Measurements from ENCODE around the gene PLAAT5.
A peak's percentile ranks its signal among the peaks of the same experiment; 100 is the strongest.
"Not testable (repeated sequence)": the region's sequence is repeated elsewhere in the genome, so short reads cannot be mapped to it uniquely, and the experiment has no call there.

PLAAT5 gene

GRCh38 chr11:63490551-63491239 lies at the start of gene PLAAT5:
PLAAT5 (minus strand) TSS chr11:63491167; CDS start chr11:63491034, 133 bp downstream.
- H3K36me3 ChIP-seq (ENCODE audit: control insufficient read depth in 1 of 2, insufficient read depth in 2 of 2, low read length in 2 of 2): no peaks in the 10 kb centered on the region
- H3K9me3 ChIP-seq (ENCODE audit: control insufficient read depth in 1 of 2, low read length in 2 of 2): peaks cover 0 to 4% of the 10 kb centered on the region in 2 donors
- H3K27ac ChIP-seq (ENCODE audit: low read length): no peak within 1 kb of the TSS
- no peaks in the 10 kb centered on the region for H3K27me3 ChIP-seq (ENCODE audit: low read depth, low read length)
- H3K4me3 ChIP-seq (ENCODE audit: low read depth in 1 of 2, low read length in 2 of 2): peak within 1 kb of the TSS; percentile 60 to 83
- peaks cover 4 to 11% of the 10 kb centered on the region in 2 donors for H3K4me1 ChIP-seq (ENCODE audit: control insufficient read depth in 1 of 2, insufficient read depth in 2 of 2, low read length in 2 of 2)

- H3K36me3 ChIP-seq (ENCODE audit: control insufficient read depth in 1 of 2, insufficient read depth in 2 of 2, low read length in 2 of 2): no peaks in the 10 kb centered on the region
- no peaks in the 10 kb centered on the region for H3K27me3 ChIP-seq (ENCODE audit: low read depth, low read length)
- H3K27ac ChIP-seq (ENCODE audit: low read length): peak overlapping the region; percentile 87
- no peaks in the 10 kb centered on the region for H3K9me3 ChIP-seq (ENCODE audit: control insufficient read depth in 1 of 2, low read length in 2 of 2)
- H3K4me1 ChIP-seq (ENCODE audit: control insufficient read depth in 1 of 2, insufficient read depth in 2 of 2, low read length in 2 of 2): peaks cover 14 to 20% of the 10 kb centered on the region in 2 donors
- peak overlapping the region; percentile 75 to 92 for H3K4me3 ChIP-seq (ENCODE audit: low read depth in 1 of 2, low read length in 2 of 2)
Measured at GRCh38 chr11:63537293-63538101, 46.5 kb upstream of the PLAAT5 start.

- Histone ChIP-seq H3K4me1 (ENCODE audit: control insufficient read depth in 1 of 2, insufficient read depth in 2 of 2, low read length in 2 of 2) (peaks cover 14 to 20% of the 10 kb centered on the region in 2 donors), H3K27me3 (ENCODE audit: low read depth, low read length) (no peaks in the 10 kb centered on the region), H3K27ac (ENCODE audit: low read length) (peak within 1 kb of the TSS; percentile 87), H3K36me3 (ENCODE audit: control insufficient read depth in 1 of 2, insufficient read depth in 2 of 2, low read length in 2 of 2) (no peaks in the 10 kb centered on the region), H3K9me3 (ENCODE audit: control insufficient read depth in 1 of 2, low read length in 2 of 2) (no peaks in the 10 kb centered on the region), H3K4me3 (ENCODE audit: low read depth in 1 of 2, low read length in 2 of 2) (peak within 1 kb of the TSS; percentile 75 to 92)
Measured at GRCh38 chr11:63536669-63537292, 45.8 kb upstream of the PLAAT5 start, which contains the start of gene PLAAT4. PLAAT4 (plus strand) TSS chr11:63536808; CDS start chr11:63536869, 61 bp downstream.

- no peaks in the 10 kb centered on the region for H3K9me3 ChIP-seq (ENCODE audit: control insufficient read depth in 1 of 2, low read length in 2 of 2)
- H3K27ac ChIP-seq (ENCODE audit: low read length): peak overlapping the region; percentile 87
- peaks cover 14 to 20% of the 10 kb centered on the region in 2 donors for H3K4me1 ChIP-seq (ENCODE audit: control insufficient read depth in 1 of 2, insufficient read depth in 2 of 2, low read length in 2 of 2)
- H3K36me3 ChIP-seq (ENCODE audit: control insufficient read depth in 1 of 2, insufficient read depth in 2 of 2, low read length in 2 of 2): no peaks in the 10 kb centered on the region
- H3K4me3 ChIP-seq (ENCODE audit: low read depth in 1 of 2, low read length in 2 of 2): peak overlapping the region in 1 of 2 donors; percentile 75
- H3K27me3 ChIP-seq (ENCODE audit: low read depth, low read length): no peaks in the 10 kb centered on the region
Measured at GRCh38 chr11:63535734-63536133, 44.8 kb upstream of the PLAAT5 start.

GRCh38 chr11:63534895-63535461 lies 44.0 kb upstream of the PLAAT5 start:
- Histone ChIP-seq H3K4me1 (ENCODE audit: control insufficient read depth in 1 of 2, insufficient read depth in 2 of 2, low read length in 2 of 2) (peaks cover 14 to 20% of the 10 kb centered on the region in 2 donors), H3K27ac (ENCODE audit: low read length) (no peak overlapping the region), H3K27me3 (ENCODE audit: low read depth, low read length) (no peaks in the 10 kb centered on the region), H3K36me3 (ENCODE audit: control insufficient read depth in 1 of 2, insufficient read depth in 2 of 2, low read length in 2 of 2) (no peaks in the 10 kb centered on the region), H3K4me3 (ENCODE audit: low read depth in 1 of 2, low read length in 2 of 2) (no peak overlapping the region), H3K9me3 (ENCODE audit: control insufficient read depth in 1 of 2, low read length in 2 of 2) (no peaks in the 10 kb centered on the region)

- H3K9me3 ChIP-seq (ENCODE audit: control insufficient read depth in 1 of 2, low read length in 2 of 2): no peaks in the 10 kb centered on the region
- peaks cover 14 to 19% of the 10 kb centered on the region in 2 donors for H3K4me1 ChIP-seq (ENCODE audit: control insufficient read depth in 1 of 2, insufficient read depth in 2 of 2, low read length in 2 of 2)
- no peaks in the 10 kb centered on the region for H3K27me3 ChIP-seq (ENCODE audit: low read depth, low read length)
- H3K4me3 ChIP-seq (ENCODE audit: low read depth in 1 of 2, low read length in 2 of 2): no peak overlapping the region
- H3K36me3 ChIP-seq (ENCODE audit: control insufficient read depth in 1 of 2, insufficient read depth in 2 of 2, low read length in 2 of 2): no peaks in the 10 kb centered on the region
- H3K27ac ChIP-seq (ENCODE audit: low read length): no peak overlapping the region
Measured at GRCh38 chr11:63534076-63534475, 43.1 kb upstream of the PLAAT5 start.

GRCh38 chr11:63532799-63533475 lies 42.0 kb upstream of the PLAAT5 start:
- H3K4me1 ChIP-seq (ENCODE audit: control insufficient read depth in 1 of 2, insufficient read depth in 2 of 2, low read length in 2 of 2): peaks cover 7 to 8% of the 10 kb centered on the region in 2 donors
- H3K4me3 ChIP-seq (ENCODE audit: low read depth in 1 of 2, low read length in 2 of 2): no peak overlapping the region
- H3K27me3 ChIP-seq (ENCODE audit: low read depth, low read length): no peaks in the 10 kb centered on the region
- no peaks in the 10 kb centered on the region for H3K9me3 ChIP-seq (ENCODE audit: control insufficient read depth in 1 of 2, low read length in 2 of 2)
- H3K27ac ChIP-seq (ENCODE audit: low read length): no peak overlapping the region
- no peaks in the 10 kb centered on the region for H3K36me3 ChIP-seq (ENCODE audit: control insufficient read depth in 1 of 2, insufficient read depth in 2 of 2, low read length in 2 of 2)

- Histone ChIP-seq H3K27me3 (ENCODE audit: low read depth, low read length) (no peaks in the 10 kb centered on the region), H3K4me3 (ENCODE audit: low read depth in 1 of 2, low read length in 2 of 2) (no peak overlapping the region), H3K27ac (ENCODE audit: low read length) (no peak overlapping the region), H3K36me3 (ENCODE audit: control insufficient read depth in 1 of 2, insufficient read depth in 2 of 2, low read length in 2 of 2) (no peaks in the 10 kb centered on the region), H3K9me3 (ENCODE audit: control insufficient read depth in 1 of 2, low read length in 2 of 2) (no peaks in the 10 kb centered on the region), H3K4me1 (ENCODE audit: control insufficient read depth in 1 of 2, insufficient read depth in 2 of 2, low read length in 2 of 2) (peaks cover 0 to 5% of the 10 kb centered on the region in 2 donors)
Measured at GRCh38 chr11:63532117-63532516, 41.1 kb upstream of the PLAAT5 start.

- not testable (repeated sequence) for H3K4me1 ChIP-seq (ENCODE audit: control insufficient read depth in 1 of 2, insufficient read depth in 2 of 2, low read length in 2 of 2); H3K36me3 ChIP-seq (ENCODE audit: control insufficient read depth in 1 of 2, insufficient read depth in 2 of 2, low read length in 2 of 2); H3K4me3 ChIP-seq (ENCODE audit: low read depth in 1 of 2, low read length in 2 of 2); H3K27ac ChIP-seq (ENCODE audit: low read length); H3K27me3 ChIP-seq (ENCODE audit: low read depth, low read length); H3K9me3 ChIP-seq (ENCODE audit: control insufficient read depth in 1 of 2, low read length in 2 of 2)
Measured at GRCh38 chr11:63531074-63531792, 40.3 kb upstream of the PLAAT5 start.

- Histone ChIP-seq H3K9me3 (ENCODE audit: control insufficient read depth in 1 of 2, low read length in 2 of 2) (no peaks in the 10 kb centered on the region), H3K4me3 (ENCODE audit: low read depth in 1 of 2, low read length in 2 of 2) (no peak overlapping the region), H3K36me3 (ENCODE audit: control insufficient read depth in 1 of 2, insufficient read depth in 2 of 2, low read length in 2 of 2) (no peaks in the 10 kb centered on the region), H3K27ac (ENCODE audit: low read length) (no peak overlapping the region), H3K4me1 (ENCODE audit: control insufficient read depth in 1 of 2, insufficient read depth in 2 of 2, low read length in 2 of 2) (no peaks in the 10 kb centered on the region), H3K27me3 (ENCODE audit: low read depth, low read length) (no peaks in the 10 kb centered on the region)
Measured at GRCh38 chr11:63530021-63530420, 39.1 kb upstream of the PLAAT5 start.
